Right lobe of liver (tissue), 6 donors: ENCODE data around the gene UFD1. TPM values are rescaled to one million over a fixed set of nuclear protein-coding genes. Genes with fewer than 3 reads are reported as not detected.

ENCODE experiments used
- ATAC-seq, 4 donors: fragments of 200-7000 bp; cut with Tn5 transposase; one replicate each; pipeline ENCODE4 v1.9.1; 2020; ENCODE audit warnings: mild to moderate bottlenecking in 4 of 4, moderate library complexity in 4 of 4
- DNase-seq, 3 donors: peaks; one replicate each; pipeline ENCODE4 v3.0.0-alpha.2; 2020
- H3K27ac ChIP-seq, 3 donors: fragments of 200-600 bp; one replicate each; pipeline ENCODE4 v1.8.0; 2022
- H3K27me3 ChIP-seq, 2 donors: fragments of 200-600 bp; one replicate each; pipeline ENCODE4 v1.8.0; 2022
- H3K36me3 ChIP-seq, 4 donors: fragments of 200-600 bp; sonication (generic) in 1 of 4; one replicate each; pipeline versions ENCODE4 v1.5.1 to v1.8.0; 2017 to 2022; ENCODE audit warnings: control low read depth in 1 of 4
- H3K4me1 ChIP-seq, 4 donors: fragments of 200-600 bp; sonication (generic) in 1 of 4; one replicate each; pipeline versions ENCODE4 v1.5.1 to v1.8.0; 2017 to 2022; ENCODE audit warnings: control low read depth in 1 of 4
- H3K4me3 ChIP-seq, 3 donors: fragments of 200-600 bp; one replicate each; pipeline ENCODE4 v1.8.0; 2022
- H3K9me3 ChIP-seq, 4 donors: fragments of 200-600 bp; sonication (generic) in 1 of 4; one replicate each; pipeline versions ENCODE4 v1.5.1 to v1.8.0; 2017 to 2022; ENCODE audit warnings: control low read depth in 1 of 4
- POLR2A ChIP-seq: fragments of 450-650 bp; IDR thresholded peaks from one replicate; pipeline ENCODE4 v1.6.1; 2017; ENCODE audit warnings: antibody characterized with exemption, mild to moderate bottlenecking
- WGBS: methylation state at CpG from one replicate; pipeline ENCODE4 v1.1.6; 2018; ENCODE audit warnings: low coverage, low lambda C conversion rate; ENCODE audit not compliant: insufficient coverage; ENCODE audit errors: missing lambda C conversion rate; 5-methylcytosine and 5-hydroxymethylcytosine counted together
- intact Hi-C, 2 donors: fragments of 100-400 bp; cut with DNase I; formaldehyde crosslinking; loops; one replicate each; pipeline versions ENCODE4 v1.11.2 to v1.14.1; 2022
- total RNA-seq, 6 experiments: library from RNA; depleted of rRNA in 2 of 6; stranded (reverse); fragments of >200 nt in 2 of 6; fragmentation: NEBNext Ultra II Directional in 3 of 6; extraction: Animal tissue kit (Norgen Biotek cat#: 25700) in 3 of 6; gene quantifications; one replicate each; pipeline versions ENCODE4 v1.1.0 to v1.2.4, GENCODE V29; 2016 to 2023
- TF ChIP-seq, protein P1 (sequence below), 4 donors: fragments of 200-600 bp in 3 of 4; fragments of 450-650 bp in 1 of 4; IDR thresholded peaks; one replicate each; pipeline versions ENCODE4 v1.5.1 to v1.8.0; 2016 to 2022; ENCODE audit warnings: antibody characterized with exemption in 4 of 4, mild to moderate bottlenecking in 2 of 4
- donor health status: DM: no; HTN: yes; CAD: no.
- donor health status: DM: no; HTN: no; CAD: no.
- donor health status: DM: no; HTN: no; CAD: no.
- donor health status: DM: no; HTN: yes; CAD: no.
- donor health status: DM: no; HTN: yes; CAD: no.

The UFD1 gene
- total RNA-seq, 6 experiments from 2014 or later = 26.8 to 43.7 (median 32.1) TPM

DNA sequence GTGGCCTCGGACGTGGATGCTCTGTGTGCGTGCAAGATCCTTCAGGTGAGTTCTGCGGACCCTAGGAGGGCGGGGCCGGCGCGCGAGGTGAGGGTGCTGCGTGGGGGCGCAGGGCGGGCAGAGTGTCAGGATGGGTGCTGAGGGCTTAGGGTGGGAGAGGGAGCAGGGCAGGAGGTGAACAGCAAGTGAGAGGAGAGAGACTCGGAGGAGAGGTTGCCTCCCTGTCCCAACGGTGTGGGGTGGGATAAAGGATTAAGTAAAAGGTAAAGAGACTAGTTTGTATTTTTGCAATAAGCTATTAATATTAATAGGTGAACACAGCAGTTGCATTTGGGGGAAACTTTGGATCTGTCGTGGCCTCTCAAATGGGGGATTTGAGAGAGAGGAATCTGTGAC is 1.2 kb upstream of the UFD1 start:
- Histone ChIP-seq H3K27ac (no peak overlapping the region), H3K4me1 (peaks cover 0 to 16% (median 3%) of the 10 kb centered on the region in 4 donors), H3K9me3 (no peaks in the 10 kb centered on the region), H3K36me3 (peaks cover 0 to 3% (median 0%) of the 10 kb centered on the region in 4 donors), H3K4me3 (peak overlapping the region; percentile 25 to 89 (median 87)), H3K27me3 (no peaks in the 10 kb centered on the region)
- intact Hi-C loops = no loop called here
- ATAC-seq (no peak), DNase-seq (peak in 1 of 3 donors; percentile 62)
- 0% methylated on average over 13 of the region's 15 CpGs for WGBS
- TF ChIP-seq, protein P1, sequence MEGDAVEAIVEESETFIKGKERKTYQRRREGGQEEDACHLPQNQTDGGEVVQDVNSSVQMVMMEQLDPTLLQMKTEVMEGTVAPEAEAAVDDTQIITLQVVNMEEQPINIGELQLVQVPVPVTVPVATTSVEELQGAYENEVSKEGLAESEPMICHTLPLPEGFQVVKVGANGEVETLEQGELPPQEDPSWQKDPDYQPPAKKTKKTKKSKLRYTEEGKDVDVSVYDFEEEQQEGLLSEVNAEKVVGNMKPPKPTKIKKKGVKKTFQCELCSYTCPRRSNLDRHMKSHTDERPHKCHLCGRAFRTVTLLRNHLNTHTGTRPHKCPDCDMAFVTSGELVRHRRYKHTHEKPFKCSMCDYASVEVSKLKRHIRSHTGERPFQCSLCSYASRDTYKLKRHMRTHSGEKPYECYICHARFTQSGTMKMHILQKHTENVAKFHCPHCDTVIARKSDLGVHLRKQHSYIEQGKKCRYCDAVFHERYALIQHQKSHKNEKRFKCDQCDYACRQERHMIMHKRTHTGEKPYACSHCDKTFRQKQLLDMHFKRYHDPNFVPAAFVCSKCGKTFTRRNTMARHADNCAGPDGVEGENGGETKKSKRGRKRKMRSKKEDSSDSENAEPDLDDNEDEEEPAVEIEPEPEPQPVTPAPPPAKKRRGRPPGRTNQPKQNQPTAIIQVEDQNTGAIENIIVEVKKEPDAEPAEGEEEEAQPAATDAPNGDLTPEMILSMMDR (IDR thresholded peaks at IDR 0.05) = no peak
- TF ChIP-seq POLR2A = no peak

DNA sequence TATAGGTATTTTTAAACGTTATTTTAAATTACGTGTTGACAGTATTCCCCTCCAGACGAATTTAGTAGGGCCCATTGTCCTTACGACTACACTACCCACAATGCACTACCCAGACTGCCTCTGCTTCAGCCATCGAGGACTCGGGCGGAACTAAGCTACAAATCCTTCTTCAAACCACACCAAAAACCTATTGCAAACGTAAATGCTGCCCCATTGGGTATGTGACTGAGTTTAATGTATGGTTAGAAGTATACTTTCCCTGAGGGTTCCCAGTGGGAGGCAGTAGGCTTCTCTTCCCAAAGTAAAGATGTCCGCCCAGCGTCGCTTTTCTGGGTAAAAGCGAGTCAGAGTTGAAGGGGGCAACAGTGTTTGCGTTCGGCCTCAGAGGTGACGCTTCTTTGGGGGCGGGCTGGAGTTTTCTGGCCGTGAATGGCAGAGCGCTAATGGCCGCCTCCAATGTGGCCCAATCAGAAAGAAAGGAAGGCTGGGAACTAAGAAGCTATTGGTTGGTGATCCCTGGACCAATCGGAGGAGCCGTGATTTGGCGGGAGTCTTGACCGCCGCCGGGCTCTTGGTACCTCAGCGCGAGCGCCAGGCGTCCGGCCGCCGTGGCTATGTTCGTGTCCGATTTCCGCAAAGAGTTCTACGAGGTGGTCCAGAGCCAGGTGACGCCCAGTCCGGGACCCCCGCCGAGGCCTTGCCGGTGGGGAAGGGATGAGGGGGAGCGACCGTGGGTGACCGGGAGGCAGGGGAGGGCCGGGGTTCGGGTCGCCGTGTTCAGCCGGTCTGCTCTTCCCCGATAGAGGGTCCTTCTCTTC is 571 bp upstream of the UFD1 start, which contains the start of gene CDC45:
Gene CDC45 (plus strand): TSS at position 566 of the 818 bp plus-strand sequence. CDS start 49 bp downstream, at position 615.
- Histone ChIP-seq H3K9me3 (no peaks in the 10 kb centered on the region), H3K36me3 (peaks cover 0 to 9% (median 0%) of the 10 kb centered on the region in 4 donors), H3K4me1 (peaks cover 0 to 16% (median 3%) of the 10 kb centered on the region in 4 donors), H3K27ac (peak within 1 kb of the TSS; percentile 95 to 100 (median 99)), H3K27me3 (no peaks in the 10 kb centered on the region), H3K4me3 (peak within 1 kb of the TSS; percentile 86 to 89 (median 87))
- under 1% methylated on average over 21 of the region's 50 CpGs for WGBS
- DNase-seq (peak; percentile 95 to 98 (median 98)), ATAC-seq (peak; percentile 91 to 95 (median 94))
- intact Hi-C loops = no loop called here
- TF ChIP-seq POLR2A = no peak
- TF ChIP-seq, protein P1 (IDR thresholded peaks at IDR 0.05) = no peak

DNA sequence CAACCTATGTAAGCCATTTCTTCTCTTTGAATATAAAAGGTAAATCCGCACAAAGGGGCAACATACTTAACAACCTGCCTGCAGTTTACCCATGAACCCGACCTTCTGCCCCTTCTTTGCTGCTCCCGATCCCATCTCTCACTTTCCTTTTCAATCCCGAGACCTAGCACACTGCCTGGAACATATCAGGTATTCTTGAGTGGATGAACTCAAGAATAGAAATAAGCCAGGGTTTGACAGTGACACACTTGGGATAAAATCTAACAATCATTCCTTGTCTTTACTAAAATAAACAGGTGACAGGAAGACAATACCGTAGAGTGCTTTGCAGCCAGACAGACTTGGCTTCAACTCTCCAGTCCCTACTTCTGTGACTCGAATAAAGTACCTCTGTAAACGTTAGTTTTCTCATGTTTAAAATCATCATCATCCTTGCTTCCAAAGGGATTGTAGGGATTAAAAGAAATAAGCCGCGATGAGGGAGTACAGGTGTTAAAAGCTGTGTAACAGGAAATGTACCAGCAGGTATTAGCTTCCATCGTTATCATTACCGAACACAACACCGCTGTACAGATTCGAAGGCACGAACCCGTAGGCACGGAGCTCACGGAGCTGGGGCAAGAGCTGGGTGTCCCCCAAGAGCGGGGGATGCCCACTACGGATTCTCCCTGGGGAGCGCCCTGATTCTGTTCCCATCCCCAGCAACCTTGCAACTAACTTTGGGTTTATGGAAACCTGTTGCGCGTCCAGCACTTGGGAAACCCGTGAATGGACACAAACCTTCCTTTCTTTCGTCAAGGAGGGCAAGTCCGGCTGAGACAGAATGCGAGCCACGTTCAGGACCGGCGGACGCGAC is 720 bp downstream of the UFD1 start:
- Histone ChIP-seq H3K27me3 (no peaks in the 10 kb centered on the region), H3K9me3 (no peaks in the 10 kb centered on the region), H3K27ac (peak overlapping the region; percentile 95 to 100 (median 99)), H3K4me1 (peaks cover 0 to 16% (median 3%) of the 10 kb centered on the region in 4 donors), H3K36me3 (peaks cover 0 to 21% (median 0%) of the 10 kb centered on the region in 4 donors), H3K4me3 (peak overlapping the region; percentile 86 to 89 (median 87))
- DNase-seq = no peak
- intact Hi-C loops = no loop called here
- under 1% methylated on average over 20 of the region's 31 CpGs for WGBS
- no peak for ATAC-seq
- TF ChIP-seq, protein P1 (IDR thresholded peaks at IDR 0.05) = no peak
- no peak for TF ChIP-seq POLR2A

DNA sequence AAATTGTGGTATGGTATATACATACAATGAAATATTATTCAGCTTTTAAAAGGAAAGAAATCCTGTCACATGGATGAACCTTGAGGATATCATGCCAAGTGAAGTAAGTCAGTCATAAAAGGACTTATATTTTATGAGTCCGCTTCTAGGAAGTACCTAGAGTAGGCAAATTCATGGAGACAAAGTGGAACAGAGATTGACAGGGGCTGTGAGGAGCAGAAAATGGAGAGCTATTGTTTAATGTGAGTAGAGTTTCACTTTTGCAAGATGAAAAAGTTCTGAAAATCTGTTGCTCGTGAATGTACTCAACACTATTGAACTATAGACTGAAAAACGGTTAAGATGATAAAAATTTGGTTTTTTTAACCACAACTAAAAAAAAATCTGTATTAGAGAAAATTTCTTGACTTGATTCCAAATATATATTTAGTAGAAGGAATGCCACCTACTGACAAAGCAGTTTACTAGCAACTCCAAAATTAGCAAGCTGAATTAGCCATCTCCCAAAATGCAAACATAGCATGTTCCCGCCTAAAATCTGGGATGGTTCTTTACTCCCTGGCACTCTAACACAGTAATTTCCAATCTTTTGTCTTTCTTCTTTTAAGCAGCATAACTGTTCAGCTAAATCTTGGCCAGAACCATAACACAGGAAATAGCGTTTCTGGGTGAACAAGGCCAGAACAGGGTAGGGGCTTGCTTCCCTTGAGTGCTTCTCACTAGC is 1.5 kb downstream of the UFD1 start:
- Histone ChIP-seq H3K27ac (no peak overlapping the region), H3K9me3 (no peaks in the 10 kb centered on the region), H3K4me1 (peaks cover 0 to 16% (median 3%) of the 10 kb centered on the region in 4 donors), H3K27me3 (no peaks in the 10 kb centered on the region), H3K36me3 (peaks cover 0 to 28% (median 3%) of the 10 kb centered on the region in 4 donors), H3K4me3 (peak overlapping the region; percentile 86 to 89 (median 87))
- DNase-seq (peak in 1 of 3 donors; percentile 26), ATAC-seq (no peak)
- no peak for TF ChIP-seq POLR2A
- TF ChIP-seq, protein P1 (IDR thresholded peaks at IDR 0.05) = peak in 3 of 4 donors; percentile 31 to 42 (median 39)
- WGBS = 15% methylated on average over 5 of the region's 5 CpGs
- intact Hi-C loops = no loop called here
